Stimulated activated CD4-positive, alpha-beta T cell treated with anti-CD3 and anti-CD28 coated beads, Interleukin-1b, Interleukin-23, amount 100 ng/mL, for 24 hours (primary cell): ENCODE data around the gene CCDC9B.
A peak's percentile ranks its signal among the peaks of the same experiment; 100 is the strongest.

Source experiments
- DNase-seq, 4 experiments: peaks; one replicate each; pipeline ENCODE4 v3.0.0-alpha.2; 2020; ENCODE audit warnings: low read depth in 4 of 4, low spot score in 1 of 4

Gene CCDC9B

DNA sequence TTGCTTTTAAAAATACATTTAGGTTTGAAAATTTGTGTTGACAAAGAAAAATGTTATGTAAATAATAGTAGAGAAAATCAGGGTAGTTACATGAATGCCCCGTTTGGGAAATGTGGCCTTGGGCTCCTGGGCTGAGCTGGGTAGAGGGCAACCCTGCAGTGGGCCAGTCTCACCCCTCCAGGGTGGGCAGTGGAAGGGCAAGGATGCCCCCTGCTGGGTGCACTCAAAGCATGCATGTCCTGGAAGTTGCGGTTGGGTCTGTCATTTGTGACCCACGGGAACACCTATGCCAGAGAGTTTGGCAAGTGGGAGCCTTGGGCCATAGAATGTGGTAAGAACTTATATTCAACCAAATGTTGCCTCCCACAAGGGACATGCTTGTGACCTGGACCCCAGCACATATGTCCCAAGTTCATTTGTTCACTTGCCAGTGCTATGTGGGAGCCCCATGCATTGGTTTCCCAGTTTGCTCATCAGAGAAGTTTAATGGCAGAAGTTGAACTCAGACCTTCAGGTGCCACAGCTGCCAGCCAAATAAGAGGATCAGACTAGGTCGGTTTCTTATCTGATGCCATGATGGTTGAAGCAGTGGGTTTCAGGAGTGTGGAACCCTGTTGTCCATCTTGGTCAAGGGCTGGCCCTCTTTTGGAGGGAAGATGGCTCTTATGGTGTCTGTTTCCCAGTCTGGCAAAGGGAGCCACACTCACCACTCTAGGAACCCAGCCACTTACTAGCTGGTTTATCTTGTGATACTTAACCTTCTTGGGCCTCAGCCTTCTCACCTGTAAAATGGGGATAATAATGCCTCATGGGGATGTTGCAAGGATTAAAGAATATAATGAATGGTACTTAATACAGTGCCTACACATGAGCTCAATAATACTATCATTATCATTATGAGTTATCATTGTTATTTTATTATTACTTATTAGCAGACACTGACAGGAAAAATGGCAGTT, 30.5 kb downstream of the CCDC9B start:
- peak in 1 of 4 experiments; percentile 45 for DNase-seq

DNA sequence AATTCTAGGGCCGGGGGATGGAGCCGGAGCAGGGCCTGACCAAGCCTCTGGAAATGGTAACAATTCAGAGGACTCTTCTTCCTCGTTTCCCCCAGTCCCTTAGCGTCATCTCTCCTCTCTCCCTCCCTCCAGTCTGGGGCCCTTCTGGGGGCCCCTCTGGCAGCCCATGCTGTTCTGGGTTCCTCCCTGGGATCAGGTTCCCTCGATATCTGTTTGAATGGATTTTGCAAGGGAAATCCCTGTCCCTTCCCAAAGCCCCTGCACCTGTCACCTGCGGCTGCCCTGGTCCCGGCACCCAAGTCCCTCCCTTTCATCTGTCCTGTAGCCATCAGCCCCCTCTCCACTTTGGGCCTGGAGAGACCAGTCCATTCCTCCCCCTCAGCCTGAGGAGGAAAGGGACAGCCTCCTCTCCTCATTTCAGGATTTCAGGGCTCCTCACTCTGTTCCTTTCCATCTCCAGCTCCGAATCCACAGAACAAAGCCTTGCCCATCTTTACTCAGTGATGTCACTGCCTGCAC, 31.3 kb downstream of the CCDC9B start:
- DNase-seq = no peak

DNA sequence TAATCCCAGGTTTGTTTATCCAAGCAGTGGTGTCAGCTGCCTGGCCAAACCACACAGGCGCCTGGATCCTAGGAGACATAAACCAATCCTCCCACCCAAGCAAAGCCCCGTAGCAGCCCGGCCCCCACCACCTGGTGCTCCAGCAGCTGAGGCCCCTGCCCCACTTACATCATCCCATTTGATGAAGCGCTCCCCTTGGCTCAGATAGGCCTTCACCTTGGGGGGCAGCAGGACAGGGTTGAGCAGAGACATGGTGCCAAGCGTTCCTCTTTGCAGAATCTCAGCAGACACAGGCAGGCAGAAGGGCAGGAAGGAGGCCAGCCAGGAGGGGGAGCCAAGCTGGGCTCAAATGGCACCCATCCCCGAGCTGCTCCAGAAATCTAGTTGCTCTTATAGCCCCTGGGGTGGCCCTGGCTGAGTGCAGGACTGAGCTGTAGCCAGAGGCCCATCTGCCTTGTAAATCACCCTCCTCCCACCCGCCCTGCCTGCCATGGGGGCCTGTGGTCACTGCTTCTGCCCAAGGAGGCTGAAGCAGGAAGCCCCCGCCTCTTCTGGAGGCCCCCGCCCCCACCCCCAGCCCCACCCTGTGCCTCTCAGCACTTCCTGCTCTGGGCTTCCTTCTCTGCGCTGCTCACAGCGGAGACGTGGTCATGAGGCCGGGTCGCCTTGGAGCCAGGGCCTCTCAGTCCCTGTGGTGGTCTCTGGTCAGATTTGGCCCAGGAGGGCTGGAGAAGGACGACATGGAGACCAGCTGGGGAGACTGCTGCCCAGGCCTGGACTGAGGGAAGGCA, 33.1 kb downstream of the CCDC9B start, which contains the start of gene PLCB2:
PLCB2 (minus strand) TSS at position 515 of the 791 bp plus-strand sequence; CDS start at position 252, 263 bp downstream.
- peak in 2 of 4 experiments; percentile 41 to 56 for DNase-seq

DNA sequence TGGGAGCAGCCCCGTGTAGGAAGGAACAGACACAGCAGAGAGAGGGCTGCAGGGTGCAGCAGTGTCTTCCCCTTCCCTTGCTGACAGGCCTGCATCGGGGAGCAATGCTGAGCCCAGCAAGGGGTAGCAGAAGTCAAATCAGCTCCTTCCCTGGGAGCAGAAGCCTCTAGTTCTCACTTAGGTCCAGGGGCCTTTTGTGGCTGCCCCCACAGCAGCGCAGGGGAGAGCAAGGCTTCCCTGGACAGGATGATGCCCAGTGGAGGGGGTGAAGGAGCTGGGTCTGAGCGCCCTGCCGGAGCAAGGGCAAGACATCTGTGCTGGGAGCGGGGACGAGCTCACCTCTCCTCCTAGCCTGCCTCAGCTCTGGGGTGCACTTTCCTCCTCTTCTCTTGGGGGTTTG, 33.8 kb downstream of the CCDC9B start:
- no peak for DNase-seq

DNA sequence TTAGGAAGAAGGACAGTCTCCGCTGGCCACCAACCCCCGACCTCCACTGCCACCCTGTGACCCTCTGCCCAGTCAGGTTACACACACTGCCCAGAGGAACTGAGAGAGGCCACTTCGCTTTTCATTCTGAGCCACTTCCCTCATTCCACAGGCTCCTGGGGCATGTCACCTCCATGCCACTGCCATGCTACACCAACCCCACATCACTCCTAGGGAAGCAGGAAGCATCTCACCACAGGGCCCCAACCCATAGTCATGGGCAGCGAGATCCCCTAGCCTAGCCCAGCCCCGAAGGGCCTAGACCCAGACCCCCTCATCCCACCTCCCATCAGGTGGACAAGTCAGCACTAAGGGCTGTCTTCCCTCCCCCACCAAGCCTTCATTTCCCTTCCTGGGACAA, 34.4 kb downstream of the CCDC9B start:
- DNase-seq = no peak

DNA sequence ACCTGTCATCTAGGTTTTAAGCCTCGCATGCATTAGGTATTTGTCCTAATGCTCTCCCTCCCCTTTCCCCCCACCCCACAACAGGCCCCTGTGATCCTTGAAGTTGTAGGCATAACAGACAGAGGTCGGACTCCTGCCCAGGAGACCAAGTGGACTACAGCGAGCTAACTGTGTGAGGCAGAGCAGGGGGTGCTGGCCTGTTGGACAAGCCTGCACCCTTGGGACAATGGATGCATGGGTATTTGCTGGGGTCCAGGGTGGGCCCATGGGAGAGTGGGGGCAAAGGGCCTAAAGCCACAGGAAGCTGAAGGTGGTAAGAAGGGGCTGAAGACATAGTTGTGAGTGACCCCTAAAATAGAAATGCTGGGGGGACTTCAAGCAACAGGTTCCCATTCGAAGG, 35.5 kb downstream of the CCDC9B start:
- DNase-seq = no peak

DNA sequence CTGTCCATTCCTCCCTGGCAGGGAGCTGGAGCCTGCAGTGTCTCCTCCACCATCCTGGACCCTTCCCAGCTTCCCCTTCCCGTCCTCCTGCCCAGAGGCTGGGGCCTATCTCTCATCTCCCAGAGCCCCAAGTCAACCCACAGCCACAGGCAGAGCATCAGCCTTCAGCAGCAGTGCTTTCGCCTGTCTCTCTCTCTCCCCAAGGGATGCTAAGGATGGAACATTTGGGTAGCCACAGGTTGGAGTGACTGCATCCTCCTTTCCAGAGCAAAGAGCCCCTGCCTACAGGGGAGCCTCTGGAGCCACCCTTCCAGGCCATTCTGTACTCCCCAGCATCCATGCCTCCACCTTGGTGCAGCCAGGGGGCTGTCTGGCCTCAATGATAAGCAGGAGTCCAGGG, 37.2 kb downstream of the CCDC9B start:
- DNase-seq = no peak

DNA sequence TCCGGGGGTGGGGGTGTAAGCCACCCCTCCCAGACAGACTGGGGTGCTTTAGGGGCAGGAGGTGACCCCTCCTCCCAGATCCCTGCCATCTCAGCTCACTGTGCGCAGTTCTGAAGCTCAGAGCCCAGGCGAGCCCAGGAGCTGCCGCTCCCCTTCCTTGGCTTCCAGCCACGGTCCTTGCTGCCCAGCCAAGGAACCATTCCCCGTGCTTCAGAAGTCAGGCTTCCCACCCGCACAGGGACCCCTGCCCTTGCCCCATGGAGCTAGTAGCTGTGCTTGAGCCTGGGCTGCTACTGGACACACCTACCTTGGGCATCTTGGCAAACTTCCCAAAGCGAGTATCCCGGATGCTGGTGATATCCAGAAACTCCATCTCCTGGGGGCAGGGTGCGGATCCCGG, 37.8 kb downstream of the CCDC9B start:
- no peak for DNase-seq

DNA sequence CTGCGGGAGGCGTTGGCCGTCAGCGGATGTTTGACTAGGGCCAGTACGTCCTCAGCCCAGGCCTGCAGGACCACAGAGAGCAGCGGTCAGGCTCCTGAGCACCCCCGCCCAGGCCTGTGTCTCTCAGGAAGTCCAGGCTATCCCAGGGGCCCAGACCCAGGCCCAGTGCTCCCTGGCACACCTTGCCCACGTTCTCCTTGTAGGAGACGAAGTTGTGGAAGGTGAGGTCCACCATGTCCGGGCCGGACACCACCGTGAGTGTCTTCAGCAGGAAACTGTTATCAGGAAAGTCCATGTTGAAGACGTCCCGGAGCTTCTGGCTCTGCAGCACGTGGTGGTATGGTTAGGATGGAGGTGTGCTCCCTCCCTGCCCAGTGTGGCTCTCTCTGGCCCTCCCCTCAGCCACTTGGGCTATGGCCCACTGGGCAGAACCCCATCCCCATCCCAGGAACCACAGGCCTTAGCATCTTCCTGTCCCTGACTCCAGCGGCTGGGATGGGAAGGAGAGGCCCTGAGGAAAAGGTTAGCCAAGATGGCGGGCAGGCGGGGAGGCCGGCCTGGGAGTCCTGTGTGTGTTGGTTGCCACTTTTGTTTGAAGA, 38.4 kb downstream of the CCDC9B start:
- no peak for DNase-seq

DNA sequence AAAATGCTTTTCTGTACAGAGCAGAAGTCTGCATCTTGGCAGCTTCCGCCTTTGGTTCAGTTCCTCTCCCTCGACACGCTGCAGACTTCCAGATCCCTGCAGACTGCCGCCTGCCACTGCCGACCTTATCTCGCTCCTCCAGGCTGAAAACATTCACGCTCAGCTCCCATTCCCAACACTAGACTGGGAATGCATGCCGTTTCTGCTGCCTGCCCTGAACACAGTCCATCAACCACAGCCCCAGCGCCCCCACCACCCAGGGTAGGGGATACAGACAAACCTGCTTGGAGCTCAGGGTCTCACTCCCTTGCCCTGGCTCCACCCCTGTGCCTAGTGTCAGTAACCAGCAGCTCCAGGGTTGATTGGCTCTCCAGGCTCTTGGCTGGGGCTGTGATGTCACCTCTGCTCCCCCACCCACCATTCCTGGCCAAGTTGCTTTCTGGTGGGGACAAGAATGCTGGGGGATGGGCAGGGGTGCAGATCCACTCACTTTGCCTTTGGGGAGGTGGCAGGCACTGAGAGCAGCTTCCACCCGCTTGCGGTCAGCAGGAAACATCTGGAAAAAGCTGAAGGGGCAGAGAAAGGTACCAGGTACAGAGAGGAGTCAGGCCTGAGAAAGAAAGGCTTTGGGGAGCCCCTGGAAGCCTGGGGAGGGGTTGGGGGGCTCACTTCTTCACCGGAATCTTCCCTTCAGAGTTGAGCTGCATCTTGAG, 39.1 kb downstream of the CCDC9B start:
- DNase-seq = no peak

DNA sequence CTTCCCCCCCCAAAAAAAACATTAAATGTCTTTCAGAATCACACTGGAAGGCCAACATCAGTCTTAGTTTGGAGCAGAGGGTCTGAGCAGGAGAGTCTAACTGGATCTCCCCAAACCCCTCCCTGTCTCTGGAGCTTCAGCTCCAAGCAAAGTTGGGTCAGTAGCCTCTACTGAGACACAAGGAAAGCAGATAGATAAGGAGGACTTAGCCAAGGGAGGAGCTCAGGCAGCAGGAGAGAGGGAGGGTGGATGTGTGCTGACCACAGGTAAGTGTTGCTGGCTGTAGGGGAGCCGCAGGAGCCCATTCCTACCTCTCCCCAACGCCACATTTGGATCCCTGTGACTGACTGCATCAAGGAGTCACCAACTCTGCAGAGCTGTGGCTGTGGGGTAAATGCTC, 40.0 kb downstream of the CCDC9B start:
- DNase-seq = no peak

DNA sequence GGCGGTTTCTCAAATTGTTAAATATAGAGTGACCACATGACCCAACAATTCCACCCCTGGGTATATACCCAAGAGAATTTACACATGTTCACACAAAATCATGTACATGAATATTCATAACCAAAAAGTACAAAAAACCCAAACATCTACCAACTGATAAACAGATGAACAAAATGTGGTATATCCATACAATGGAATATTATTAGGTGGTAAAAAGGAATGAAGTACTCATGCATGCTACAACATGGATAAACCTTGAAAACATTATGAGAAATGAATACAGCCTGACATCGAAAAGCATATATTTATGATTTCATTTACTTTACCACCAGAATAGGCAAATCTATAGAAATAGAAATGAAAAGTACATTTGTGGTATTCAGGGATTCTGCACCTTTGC, 40.4 kb downstream of the CCDC9B start:
- DNase-seq = no peak

DNA sequence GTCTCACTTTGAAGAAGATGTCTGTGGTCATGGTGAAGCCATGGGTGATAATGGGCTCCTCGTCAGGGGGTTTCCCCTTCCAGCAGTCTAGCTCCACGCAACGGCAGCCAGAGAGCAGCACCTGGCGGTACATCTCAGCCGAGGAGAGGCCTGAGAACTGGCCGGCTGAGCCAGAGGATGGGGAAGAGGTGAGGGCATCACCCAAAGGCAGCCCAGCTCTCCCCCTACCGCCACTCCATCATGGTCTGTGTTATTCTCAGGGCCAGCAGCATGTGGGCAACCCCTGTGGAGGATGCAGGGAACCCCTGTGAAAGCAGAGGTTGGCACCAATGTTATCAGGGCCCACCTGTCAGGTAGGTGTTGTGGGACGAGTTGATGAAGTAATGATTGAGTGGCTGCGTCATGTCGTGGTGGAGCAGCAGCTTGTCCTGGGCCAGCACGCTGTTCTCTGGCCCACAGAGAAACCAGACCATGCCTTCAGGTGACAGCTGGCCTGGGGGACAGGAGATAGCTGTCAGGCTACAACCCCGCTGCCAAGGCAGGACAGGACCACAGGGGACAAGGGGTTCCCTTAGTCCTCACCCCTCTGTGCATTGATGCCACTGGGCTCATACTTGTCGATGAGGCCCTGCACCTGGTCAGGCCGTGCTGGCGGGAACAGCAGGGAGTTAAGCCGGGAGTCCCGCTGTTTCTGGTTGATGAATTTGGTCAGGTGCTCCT, 42.4 kb downstream of the CCDC9B start:
- no peak for DNase-seq

DNA sequence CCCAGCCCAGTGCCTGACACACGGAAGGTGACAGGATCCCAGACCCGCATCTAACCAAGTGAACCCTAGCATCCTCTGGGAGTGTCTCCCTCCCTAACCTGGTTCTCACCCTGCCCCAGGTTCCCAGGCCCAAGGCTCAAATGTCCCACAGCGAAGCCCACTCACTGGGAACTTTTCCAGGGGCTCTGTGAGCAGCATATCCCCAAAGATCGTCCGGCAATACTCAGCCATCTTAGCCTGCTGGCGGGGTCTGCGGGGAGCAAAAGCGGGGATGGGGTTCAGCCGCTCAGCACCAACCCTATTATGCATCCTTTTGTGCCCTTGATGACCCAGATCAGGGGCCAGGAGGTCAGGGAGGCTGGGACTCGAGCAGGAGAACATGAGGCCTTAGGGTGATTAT, 43.4 kb downstream of the CCDC9B start:
- no peak for DNase-seq

DNA sequence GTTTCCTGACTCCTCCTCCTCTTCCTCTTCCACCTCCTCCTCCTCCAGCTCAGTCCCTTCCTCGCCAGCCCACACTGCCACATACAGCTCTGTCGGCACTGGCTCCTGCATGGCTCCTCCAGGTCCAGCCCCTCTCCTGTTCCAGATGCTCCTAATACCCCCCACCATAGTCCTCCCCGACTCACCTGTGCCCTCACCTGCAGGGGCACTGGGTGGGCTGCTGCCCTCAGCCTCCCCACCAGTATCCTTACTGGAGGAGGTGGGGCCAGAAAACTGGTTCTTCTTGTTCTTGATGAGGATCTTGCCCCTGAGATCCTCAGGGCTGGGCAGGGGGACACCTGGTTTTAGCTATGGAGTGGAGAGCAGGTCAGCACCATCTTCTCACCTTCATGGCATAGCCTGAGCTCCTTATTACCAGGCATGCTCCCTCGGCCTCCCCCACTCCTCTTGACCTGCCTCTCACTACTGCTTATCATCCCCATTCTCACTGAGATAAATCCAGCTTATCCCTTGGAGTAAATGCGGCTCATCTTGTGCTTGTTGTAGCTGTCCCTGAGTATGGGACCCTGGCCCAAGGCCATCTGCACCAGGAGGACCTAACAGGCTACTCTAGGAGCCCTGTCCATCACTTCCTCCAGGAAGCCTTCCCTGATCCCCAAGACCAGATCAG, 44.0 kb downstream of the CCDC9B start:
- DNase-seq = no peak

DNA sequence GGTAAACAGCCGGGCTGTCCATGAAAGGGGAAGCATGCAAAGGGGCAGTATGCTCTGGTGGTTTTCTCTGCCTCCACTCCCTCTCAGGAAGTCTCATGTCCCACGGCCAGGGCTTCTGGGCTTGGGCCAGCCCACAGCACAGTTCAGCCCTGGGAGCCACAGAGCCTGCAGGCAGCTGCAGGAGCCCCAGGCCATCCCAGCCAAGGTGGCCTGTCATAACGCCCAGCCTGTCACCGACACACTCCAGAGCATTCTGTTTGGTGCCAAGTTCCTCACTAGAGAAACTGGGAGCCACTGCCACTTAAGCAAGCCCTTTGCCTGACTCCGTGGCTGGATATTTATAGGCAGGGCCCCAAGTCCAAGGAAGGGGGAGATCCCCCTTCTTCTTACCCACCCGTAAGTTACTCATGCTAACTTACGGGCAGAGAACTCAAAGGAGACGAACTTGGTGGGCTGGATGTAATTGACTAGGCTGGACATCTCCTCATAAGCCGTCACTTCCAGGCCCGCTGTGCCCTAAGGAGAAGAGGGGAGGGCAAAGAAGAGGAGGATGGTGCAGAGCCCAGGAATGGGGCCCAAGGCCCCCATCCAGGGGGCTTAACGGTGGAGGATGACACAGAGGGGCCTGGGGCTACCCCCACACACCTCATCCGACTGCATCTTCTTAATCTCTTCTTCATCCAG, 44.7 kb downstream of the CCDC9B start:
- DNase-seq = no peak

DNA sequence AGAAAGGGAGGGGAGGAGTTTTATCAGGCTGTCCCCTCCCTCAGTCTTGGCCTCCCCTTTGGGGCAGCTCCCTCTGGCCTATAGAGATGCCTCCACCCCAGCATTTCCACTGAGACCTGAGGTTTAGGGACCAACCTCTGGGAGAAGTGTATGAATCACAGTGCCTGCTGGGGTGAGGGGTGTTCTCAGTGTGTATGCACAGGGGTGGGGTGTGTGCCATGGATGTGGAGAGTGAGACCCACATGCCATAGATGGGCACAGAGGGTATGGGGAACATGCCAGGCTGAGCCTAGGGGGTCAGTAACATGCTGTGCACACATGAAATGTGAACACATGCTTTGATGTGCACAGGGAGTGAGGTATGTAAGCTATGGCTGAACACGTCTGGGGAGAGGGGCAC, 45.4 kb downstream of the CCDC9B start:
- no peak for DNase-seq

DNA sequence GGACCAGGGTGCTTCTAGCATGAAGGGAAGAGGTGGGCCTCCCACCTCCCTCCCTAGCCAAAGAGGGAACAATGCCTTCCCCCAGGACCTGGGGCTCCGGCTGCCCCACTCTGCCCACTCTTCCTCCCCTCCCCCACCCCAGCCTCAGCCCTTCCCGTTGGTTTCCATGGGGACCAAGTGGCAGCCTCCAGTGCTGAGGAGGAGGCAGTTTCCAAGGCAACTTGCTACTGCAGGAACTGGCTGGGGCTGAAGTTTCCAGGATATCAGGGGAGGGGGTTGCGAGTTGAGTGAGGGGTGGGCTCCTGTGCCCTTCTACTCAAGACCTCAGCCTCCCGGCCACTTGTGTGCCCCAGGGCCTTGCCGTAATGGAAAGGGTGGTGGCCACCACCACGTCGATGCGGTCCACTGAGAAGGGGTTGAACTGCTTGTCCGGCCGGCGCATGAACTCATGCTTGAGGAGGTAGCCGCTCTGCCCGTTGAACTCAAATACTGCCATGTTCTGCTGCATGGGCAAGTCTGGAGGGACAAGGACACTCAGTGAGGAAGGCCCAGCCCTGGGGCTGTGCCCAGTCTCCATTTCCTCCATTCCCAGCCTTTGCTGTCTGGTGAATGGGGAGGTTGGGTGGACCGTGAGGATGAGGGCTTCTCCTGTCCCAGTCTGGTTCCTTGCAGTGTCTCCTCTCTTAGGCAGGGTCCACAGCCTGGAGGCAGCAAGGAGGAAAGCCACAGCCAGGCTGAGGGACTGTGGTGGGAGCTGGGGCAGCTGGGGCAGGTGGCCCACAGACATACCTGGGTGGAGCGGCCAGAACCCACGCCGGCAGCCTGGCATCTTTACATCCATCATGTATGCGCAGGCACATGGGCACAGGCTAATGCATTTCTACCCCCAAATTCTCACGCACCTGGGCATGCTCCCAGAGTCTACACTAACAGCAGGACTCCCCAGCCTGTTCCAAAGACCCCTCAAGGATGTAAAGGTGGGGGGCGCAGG, 46.5 kb downstream of the CCDC9B start:
- no peak for DNase-seq
